ENCODE measurements around the gene BOLA1.
"Not testable (repeated sequence)": the region's sequence is repeated elsewhere in the genome, so short reads cannot be mapped to it uniquely, and the experiment has no call there.

BOLA1 gene, protein sequence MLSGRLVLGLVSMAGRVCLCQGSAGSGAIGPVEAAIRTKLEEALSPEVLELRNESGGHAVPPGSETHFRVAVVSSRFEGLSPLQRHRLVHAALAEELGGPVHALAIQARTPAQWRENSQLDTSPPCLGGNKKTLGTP

DNA sequence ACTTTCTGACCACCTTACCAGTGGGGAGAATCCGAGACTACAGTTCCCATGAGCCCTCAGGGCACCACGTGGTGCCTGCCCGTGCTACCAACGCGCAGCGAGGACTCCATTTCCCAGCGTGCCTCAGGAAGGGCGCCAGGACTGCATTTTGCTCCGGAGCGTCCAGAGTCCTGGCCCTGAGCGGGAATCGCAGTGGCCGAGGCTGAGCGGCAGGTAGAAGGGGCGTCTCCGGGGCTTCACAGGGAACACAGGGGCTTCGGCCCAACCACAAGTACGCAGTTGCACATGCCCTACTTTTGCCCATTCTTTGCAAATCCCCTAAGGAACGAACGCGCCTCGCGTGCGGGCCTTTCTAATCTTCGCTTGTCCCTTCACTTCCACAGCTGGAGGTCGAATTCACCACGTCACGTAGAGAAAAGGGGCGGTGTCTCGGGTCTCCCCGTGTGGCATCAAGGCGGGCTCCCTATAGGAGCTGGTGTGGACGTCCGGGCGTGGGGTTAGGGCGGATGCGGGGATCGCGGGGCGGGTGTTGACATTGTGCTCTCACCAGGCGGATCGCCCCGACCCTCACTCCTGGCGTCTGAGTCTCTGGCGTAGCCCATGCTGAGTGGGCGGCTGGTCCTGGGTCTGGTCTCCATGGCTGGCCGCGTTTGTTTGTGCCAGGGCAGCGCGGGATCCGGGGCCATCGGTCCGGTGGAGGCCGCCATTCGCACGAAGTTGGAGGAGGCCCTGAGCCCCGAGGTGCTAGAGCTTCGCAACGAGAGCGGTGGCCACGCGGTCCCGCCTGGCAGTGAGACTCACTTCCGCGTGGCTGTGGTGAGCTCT, at the start of gene BOLA1:
TSS of gene BOLA1 (plus strand) at position 109 of the 825 bp plus-strand sequence. CDS start at position 601, 492 bp downstream.
- DNase-seq = peak; percentile 76

DNA sequence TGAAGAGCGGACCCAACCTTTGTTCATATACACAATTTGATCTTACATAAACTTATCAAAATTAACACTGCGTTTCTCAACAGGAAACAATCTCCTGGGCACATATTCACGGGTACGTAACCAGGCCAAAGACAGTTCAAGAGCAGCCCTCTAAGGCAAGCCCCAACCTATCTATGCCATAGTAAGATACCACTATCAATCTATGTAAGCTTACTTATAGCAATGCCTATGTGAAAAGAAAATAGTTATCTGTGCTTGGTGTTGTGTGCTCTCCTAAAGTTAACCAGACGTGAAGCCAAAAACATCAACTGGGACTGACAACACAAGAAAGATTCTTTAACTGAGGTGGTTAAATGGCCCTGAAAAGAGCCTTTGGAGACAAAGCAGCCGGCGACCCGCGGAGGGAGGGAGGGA, 49.4 kb upstream of the BOLA1 start:
- no peak for DNase-seq

DNA sequence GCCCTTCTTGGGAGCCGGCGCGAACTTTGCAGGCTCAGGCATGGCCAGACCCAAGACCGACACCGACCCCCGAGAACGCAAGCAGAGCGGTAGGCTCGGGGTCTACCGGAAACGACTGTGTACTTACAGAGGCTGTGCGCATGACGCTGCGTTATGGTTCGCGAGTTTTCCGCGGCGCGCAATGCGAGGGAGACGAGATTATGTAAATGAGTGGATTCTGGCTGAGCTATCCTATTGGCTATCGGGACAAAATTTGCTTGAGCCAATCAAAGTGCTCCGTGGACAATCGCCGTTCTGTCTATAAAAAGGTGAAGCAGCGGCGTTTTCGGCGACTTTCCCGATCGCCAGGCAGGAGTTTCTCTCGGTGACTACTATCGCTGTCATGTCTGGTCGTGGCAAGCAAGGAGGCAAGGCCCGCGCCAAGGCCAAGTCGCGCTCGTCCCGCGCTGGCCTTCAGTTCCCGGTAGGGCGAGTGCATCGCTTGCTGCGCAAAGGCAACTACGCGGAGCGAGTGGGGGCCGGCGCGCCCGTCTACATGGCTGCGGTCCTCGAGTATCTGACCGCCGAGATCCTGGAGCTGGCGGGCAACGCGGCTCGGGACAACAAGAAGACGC, 48.5 kb upstream of the BOLA1 start:
- DNase-seq = not testable (repeated sequence)

DNA sequence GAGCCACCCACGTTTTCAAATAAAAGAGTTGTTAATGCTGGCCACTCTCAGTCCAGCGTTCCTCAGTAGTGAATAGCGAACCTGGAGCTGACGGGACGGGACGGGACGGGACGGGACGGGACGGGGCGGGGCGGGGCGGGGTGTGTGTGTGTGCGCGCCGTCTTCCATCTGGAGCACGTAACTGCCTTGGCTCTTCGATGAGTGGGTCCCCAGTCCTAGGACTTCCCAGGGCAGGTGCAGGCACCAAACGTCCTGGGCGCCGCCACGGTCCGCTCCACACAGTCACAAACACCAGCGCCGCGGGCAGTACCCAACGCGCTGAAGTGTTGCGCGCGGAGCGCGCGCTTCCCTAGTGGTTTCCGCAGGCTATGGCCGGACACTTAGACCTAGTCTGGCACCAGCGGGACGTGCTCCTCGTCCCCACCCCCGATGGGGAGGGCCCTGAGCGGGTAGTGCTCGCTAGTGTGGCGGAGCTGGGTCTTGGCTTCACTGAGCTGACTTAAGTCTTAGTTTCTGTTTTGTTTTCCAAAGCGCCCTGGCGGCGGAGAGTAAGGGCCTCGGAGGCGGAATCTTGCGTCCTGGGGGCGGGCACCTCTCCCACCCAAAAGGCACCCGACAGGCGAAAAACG, 47.7 kb upstream of the BOLA1 start:
- DNase-seq = not testable (repeated sequence)

DNA sequence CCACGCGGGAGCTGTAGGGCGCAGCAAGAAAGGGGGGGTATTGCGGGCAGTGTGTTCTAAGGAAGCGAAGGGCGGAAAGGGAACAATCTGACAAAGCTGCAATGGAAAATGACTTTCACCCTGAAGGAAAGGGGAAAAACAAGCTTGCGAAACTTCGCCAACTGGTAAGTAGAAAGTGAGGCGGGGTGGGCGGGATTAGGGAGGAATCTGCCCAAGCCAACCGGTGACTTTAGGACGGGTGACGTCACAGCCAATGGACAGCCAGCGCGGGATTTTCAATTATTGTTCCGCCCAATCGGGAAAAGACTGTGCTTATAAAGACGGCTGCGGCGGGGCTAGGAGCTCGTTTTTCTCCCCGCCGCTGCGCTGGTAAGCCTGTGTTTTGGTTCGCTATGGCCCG, 47.1 kb upstream of the BOLA1 start:
- not testable (repeated sequence) for DNase-seq

DNA sequence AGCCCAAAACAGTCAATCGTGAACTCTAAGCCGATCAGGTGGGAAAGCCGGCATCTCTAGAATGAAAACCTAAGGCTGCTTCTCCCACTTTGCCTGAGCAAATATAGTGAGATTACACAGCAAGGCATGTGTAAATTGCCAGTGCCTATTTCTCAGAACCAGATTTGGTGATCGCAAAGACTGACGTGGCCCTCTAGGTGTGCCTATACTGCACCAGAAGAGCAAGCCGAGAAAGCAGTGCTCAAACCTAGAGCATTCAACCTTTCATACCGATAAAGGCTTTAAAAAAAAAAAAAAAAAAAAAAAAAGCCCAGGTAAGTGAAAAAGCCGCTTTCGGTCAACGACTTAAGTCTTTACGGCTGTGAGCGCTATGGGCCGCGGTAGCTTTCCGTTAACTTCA, 39.1 kb upstream of the BOLA1 start:
- DNase-seq = not testable (repeated sequence)

DNA sequence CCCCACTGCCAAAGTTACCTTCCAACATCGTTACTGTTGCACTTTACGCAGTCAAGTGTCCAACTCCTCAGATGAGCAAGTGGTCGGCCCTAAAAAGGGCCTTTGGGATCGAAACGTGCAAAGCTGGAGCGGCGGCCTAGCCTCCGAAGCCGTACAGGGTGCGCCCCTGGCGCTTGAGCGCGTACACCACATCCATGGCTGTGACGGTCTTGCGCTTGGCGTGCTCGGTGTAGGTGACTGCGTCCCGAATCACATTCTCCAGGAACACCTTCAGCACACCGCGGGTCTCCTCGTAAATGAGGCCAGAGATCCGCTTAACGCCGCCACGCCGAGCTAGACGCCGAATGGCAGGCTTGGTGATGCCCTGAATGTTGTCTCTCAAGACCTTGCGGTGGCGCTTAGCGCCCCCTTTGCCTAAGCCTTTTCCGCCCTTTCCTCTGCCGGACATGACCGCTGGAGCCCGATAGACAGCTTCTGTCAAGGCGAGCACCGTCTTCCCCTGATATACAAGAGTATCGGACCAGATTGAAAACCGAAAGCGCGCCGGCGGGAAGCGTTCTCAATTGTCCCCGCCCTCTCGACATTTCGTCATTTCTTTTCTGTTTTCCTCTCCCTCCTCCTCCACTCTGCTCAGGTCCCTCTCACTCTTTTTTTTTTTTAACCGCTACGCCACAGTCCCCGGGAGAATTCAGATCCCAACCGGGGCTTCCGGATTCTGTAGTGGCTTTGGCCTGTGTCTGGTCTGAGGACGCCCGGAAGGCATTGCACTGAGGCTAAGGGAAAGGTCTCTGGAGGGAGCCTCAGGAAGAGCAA, 38.5 kb upstream of the BOLA1 start:
- not testable (repeated sequence) for DNase-seq

DNA sequence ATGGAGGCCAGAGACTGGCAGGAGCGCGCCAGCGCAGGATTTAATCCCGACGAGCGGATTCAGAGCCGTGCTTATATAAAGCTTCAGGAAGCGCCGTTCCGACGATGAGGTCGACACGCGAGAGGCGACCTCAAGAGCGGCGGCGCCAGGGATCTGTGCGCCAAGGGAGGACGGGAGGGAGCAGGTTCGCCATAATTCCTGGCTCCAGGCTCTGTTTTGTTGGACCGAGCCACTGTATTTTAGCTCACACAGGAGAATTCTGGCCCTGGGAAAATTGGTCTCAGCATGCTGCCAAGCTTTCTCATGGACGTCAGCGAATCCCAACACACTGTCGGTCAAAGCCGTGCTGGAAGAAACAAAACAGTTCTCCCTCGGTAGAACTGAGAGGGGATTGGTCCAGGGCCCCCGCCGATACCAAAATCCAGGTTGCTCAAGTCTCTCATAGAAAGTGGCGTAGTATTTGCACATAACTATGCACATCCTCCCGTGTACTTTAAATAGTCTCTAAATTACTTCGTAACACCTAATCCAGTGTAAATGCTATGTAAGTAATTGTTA, 37.8 kb upstream of the BOLA1 start:
- DNase-seq = not testable (repeated sequence)

DNA sequence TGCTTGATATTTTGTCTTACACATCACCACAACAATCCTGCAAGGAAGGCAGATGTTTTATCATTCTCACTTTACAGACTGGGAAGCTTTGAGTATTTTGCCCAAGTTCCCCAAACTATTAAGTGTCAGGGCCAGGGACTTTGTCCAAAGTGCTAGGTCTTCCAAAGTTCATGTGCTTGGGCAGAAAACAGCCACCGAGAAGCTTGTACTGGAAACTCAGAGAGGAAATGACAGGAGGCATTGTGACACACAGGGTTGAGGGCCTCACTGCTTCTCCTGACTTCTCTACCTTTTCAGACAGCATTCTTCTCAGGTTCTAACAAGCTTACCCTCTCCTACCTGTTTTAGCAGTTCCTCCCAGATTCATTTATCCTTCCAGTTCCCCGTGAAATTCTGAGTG, 32.5 kb upstream of the BOLA1 start:
- DNase-seq = not testable (repeated sequence)

DNA sequence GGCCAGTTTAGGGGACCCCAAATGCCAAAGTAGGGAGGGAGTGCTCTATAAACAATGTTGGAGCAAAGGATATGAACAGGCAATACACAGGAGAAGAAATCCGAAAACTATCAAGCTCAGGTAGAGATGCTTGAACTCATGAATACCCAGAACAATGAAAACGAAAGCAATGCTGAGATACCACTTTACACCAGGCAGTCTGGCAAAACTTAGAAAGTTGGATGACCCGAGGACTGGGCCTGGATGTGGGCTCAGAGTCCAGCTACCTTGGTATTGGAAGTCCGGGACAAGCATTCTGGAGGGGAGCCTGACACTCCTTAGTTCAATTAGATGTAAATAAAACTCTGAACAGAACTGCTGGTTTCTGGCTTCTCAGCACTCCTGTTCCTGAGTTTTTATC, 26.3 kb upstream of the BOLA1 start:
- not testable (repeated sequence) for DNase-seq

DNA sequence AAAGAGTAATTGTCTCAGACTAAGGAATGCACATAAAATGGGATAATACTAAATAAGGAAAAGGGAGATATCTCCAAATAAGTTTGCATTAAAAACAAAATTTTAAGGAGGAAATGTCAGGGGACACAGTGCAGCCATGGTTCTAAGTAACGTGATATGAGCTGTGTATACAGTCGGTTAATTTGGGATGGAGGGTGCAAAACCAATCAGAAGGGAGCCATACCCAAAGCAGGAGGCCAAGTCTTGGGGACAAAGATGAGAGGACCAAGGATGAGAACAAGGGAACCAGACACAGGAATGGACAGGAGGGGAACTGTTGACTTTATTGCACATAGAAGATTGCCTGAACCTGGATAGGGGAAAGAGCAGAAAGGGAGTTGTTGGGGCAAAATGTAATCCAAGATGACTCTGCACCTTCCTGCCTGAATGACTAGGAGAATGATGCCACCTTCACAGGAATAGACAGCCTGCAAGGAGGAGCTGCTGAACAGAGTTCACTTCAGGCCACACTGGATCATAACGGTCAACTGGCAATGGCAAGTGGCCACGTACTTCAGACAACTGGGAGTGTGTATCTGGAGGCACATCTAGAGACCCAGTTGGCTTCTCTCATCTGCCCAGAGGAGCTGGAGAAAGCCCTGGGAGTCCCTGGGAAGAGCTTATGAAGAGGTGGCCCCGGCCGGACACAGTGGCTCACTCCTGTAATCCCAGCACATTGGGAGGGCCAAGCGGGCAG, 22.0 kb upstream of the BOLA1 start:
- DNase-seq = no peak

DNA sequence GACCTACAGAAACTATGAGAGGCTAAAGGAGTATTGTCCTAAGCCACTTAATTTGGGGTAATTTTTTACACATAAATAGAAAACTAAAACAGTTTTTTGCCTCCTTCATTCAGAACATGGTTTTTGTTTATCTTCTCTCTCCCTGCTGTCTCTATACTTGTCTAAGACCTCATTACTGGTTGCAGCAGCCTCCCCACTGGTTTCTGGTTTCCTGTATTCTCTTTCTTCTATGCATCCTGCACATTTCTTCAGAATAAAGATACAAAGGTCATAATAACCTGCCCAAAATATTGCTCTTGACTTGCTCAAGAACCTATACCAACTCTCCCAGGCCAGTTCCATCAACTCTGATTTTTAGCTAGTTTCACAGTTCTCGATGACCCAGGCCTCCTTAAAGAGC, 19.8 kb upstream of the BOLA1 start:
- no peak for DNase-seq

DNA sequence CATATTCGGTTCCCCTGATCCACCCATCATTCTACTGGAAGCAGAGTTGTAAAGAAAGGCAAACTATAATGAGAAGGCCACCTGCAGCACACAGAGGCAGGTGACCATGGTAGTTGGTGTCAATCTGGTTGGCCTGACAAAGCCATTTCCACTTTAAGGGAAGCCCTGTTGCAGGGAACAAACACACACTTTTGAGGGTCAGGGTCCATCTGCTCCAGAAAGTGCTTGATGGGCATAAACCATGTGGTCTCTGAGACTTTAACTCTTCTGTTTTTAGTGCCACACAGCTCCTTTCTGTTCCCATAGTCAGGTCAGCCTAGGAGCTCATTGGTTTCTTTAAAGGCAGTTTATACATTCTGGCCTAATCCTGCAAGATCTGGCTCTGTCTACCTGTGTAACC, 17.5 kb upstream of the BOLA1 start:
- DNase-seq = no peak

DNA sequence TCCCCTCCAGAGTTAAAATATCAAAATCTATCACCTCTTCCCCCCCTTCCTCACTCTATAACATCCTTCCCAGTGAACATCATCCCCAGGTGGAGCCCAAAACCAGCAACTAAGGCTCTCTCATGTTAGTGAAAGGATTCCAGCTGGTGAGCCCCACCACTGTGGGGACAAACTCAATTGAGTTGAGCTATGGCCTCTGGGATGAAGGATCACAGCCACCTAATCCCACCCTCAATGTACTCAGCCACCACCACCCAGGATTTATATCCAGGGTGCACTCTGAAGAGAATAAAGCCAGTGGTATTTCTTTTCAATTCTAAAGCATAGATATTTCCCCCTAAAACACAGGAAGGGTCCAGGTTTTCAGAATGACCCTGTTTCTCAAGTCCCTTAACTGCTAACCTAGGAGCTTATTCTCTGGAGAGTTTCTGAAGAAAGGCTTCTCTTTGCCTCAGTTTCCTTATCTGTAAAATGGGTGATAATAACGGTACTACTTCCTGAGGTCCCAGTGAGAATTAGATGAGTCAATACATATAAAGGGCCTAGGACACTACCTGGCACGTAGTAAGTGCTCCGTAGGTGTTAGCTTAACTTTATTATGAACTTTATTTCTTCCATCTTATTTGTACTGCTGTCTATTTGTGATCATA, 15.6 kb upstream of the BOLA1 start:
- no peak for DNase-seq

DNA sequence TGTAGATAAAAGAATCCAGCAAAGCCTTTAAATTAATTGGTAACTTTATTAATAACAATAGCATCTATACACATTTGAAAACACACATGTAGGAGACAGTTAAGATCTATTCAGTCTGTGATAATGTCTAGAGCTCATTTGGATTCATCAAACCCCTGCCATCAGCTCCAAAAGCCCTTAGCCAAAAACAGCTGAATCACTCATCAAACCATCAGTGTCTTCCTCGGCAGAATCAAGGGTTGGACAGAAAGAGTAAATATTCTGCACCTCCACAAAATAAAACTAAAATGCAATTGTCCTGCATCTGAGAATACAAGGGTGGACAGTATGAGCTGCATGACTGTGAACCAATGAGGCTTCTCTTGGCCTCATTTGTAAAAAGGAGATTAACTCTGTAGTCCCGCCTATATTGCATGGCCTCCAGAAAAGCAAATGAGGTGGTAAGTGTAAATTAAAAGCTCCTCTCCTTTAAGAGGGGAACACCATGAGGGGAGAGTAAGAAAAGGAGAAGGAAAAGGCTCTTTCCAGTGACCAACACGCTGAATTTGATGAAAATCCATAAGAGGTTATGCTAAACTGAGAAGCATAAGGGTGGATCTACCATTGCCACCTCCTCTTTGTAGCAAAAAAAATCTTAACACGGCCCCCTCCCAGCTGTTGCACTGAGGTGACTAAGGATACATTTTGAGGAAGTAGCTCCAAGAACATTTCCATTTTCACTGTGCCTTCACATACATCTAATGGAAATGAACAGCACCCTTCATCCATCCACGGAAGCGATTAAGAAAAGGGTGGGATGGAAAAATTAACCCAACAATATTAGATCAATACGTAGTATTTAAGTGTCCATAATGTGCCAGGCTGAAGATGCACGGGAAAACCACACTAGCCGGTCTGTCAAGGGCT, 14.7 kb upstream of the BOLA1 start:
- no peak for DNase-seq

DNA sequence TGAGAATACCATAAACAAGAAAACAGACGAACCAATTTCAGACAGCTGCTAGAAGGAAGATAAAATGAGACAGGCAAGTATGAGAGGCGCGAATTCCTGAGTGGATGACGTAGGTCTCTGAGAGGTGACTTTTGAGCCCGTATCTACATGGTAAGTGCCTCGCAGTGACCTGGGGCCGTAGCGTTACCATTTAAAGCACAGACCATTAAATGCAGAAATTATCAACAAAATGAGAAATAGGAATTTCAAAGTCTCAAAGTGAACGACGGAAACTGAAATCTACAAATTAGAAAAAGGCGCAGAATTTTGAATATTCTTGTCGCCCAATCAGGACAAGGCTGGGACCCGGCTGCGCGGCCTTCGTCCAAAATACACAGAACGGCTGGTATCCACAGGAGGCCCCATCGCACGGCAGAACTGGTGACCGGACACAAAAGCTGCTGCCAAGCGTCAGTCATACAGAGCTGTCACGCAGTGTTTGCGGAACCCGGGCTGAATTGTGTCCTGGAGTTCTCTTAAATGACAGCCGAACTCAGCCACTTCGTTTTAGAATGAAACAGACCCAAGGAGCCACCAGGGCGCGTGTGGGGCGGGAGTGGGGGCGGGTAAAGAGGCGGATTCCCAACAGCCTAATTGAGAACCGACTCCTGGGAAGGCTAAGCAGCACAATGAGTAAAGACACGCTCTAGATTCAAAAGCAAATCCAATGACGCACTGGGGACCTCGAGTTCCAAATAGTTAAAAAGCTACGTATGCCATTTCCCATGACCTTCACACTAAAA, 13.8 kb upstream of the BOLA1 start:
- peak; percentile 67 for DNase-seq

DNA sequence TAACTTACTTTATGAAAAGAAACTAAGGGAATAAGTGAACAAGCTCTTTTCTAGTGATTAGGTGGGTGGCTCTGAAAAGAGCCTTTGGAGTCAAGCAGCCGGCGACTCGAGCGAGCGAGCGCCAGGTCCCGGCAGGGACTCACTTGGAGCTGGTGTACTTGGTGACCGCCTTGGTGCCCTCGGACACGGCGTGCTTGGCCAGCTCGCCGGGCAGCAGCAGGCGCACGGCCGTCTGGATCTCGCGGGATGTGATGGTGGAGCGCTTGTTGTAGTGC, 13.3 kb upstream of the BOLA1 start:
- DNase-seq = peak; percentile 40

DNA sequence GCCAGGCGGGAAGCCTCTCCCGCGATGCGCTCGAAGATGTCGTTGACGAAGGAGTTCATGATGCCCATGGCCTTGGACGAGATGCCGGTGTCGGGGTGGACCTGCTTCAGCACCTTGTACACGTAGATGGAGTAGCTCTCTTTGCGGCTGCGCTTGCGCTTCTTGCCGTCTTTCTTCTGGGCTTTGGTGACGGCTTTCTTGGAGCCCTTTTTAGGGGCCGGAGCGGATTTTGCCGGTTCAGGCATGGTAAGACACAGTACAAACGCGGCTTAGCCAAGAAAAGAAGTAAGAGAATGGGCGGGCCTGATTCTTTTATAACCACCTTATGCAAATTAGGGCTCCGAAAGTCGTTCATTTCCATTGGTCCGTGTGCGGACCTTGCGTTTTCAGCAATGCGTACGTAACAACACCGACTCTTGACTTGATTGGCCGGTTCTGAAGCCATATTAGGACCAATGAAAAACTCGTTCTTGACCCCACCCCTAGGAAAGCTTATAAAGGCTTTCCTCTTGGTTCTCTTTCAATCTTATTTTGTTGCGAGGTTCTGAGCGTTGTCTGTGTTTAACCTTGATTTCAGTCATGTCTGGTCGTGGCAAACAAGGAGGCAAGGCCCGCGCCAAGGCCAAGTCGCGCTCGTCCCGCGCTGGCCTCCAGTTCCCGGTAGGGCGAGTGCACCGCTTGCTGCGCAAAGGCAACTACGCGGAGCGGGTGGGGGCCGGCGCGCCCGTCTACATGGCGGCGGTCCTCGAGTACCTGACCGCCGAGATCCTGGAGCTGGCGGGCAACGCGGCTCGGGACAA, 12.8 kb upstream of the BOLA1 start:
- DNase-seq = peak; percentile 80

DNA sequence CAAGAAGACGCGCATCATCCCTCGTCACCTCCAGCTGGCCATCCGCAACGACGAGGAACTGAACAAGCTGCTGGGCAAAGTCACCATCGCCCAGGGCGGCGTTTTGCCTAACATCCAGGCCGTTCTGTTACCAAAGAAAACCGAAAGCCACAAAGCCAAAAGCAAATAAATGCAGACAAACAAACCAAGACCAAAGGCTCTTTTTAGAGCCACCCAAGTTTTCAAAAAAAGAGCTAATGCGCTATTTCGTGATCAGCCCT, 12.2 kb upstream of the BOLA1 start:
- DNase-seq = not testable (repeated sequence)
